H1 (cell line): ENCODE measurements around the gene JPT1. TPM values are rescaled to one million over a fixed set of nuclear protein-coding genes. Genes with fewer than 3 reads are reported as not detected.

Source experiments
- BRCA1 ChIP-seq: IDR thresholded peaks from 2 replicates; pipeline ENCODE4 v1.6.1; 2012; ENCODE audit warnings: low read depth, low read length, improper control_type of control experiment
- CEBPB ChIP-seq: IDR thresholded peaks from 2 replicates; pipeline ENCODE4 v1.6.1; 2012; ENCODE audit warnings: low read depth, low read length
- GABPA ChIP-seq: IDR thresholded peaks from 2 replicates; pipeline ENCODE4 v1.6.1; 2011; ENCODE audit warnings: mild to moderate bottlenecking, low read length, moderate library complexity, borderline replicate concordance; ENCODE audit not compliant: insufficient read depth
- HDAC6 ChIP-seq: IDR thresholded peaks from one replicate; pipeline ENCODE4 v1.7.1; 2012; ENCODE audit warnings: low read depth, mild to moderate bottlenecking, inconsistent platforms, low read length, moderate library complexity
- KDM4A ChIP-seq: IDR thresholded peaks from one replicate; pipeline ENCODE4 v1.7.1; 2012; ENCODE audit warnings: low read depth, mild to moderate bottlenecking, moderate library complexity, low read length, inconsistent platforms; ENCODE audit not compliant: severe bottlenecking
- POU5F1 ChIP-seq: IDR thresholded peaks from 2 replicates; pipeline ENCODE4 v1.6.1; 2011; ENCODE audit warnings: low read depth, mild to moderate bottlenecking, low read length, moderate library complexity
- RAD21 ChIP-seq, 2 experiments: IDR thresholded peaks in 1 of 2; conservative IDR thresholded peaks in 1 of 2; 2 replicates each; pipeline ENCODE4 v1.6.1; 2011; ENCODE audit warnings: low read depth in 2 of 2, low read length in 2 of 2, improper control_type of control experiment in 1 of 2, inconsistent platforms in 1 of 2, mild to moderate bottlenecking in 1 of 2, moderate library complexity in 1 of 2
- RFX5 ChIP-seq: IDR thresholded peaks from 2 replicates; pipeline ENCODE4 v1.6.1; 2011; ENCODE audit warnings: low read depth, low read length, improper control_type of control experiment, borderline replicate concordance
- SP2 ChIP-seq: IDR thresholded peaks from 2 replicates; pipeline ENCODE4 v1.6.1; 2012; ENCODE audit warnings: mild to moderate bottlenecking, low read length, inconsistent platforms
- polyA plus RNA-seq, 7 experiments: library from polyadenylated mRNA; depleted of rRNA in 3 of 7; stranded (reverse) in 5 of 7; unstranded in 2 of 7; fragments of >200 nt in 5 of 7; fragments of 200-250 nt in 2 of 7; gene quantifications; 1 replicate in 5 of 7; 2 replicates in 1 of 7; 4 replicates in 1 of 7; pipeline versions ENCODE4 v1.2.1 to v1.2.3, GENCODE V29; 2011 to 2013; ENCODE audit warnings: missing spikeins in 2 of 7, mixed read lengths in 2 of 7
- total RNA-seq: library from RNA; stranded (reverse); fragmentation: NEBNext Ultra II Directional; extraction: Animal tissue kit (Norgen Biotek cat#: 25700); gene quantifications from 2 replicates; pipeline ENCODE4 v1.2.1, GENCODE V29; 2021

JPT1 gene
- total and polyA plus RNA-seq, 2 of the 8 experiments (the other 6 are each of a cell fraction or from before 2014, with no cell fraction given) = 154 to 369 TPM

- TF ChIP-seq RAD21 (IDR thresholded peaks at IDR 0.05 in 1 of 2, conservative IDR thresholded peaks at IDR 0.05 in 1 of 2; ENCODE audit: low read depth in 2 of 2, low read length in 2 of 2) = no peak
- TF ChIP-seq RFX5 = no peak
- TF ChIP-seq POU5F1 = no peak
- no peak for TF ChIP-seq HDAC6
- TF ChIP-seq CEBPB = no peak
- no peak for TF ChIP-seq GABPA
- TF ChIP-seq KDM4A = no peak
- no peak for TF ChIP-seq SP2
- TF ChIP-seq BRCA1 = no peak
Observed at GRCh38 chr17:75142236-75142971, 11.9 kb downstream of the JPT1 start (continued).
